HepG2 (cell line): ENCODE data around the gene SLC10A1. TPM values are rescaled to one million over a fixed set of nuclear protein-coding genes. Genes with fewer than 3 reads are reported as not detected.

Source experiments
- AGO2 ChIP-seq: fragments of 200-400 bp; formaldehyde crosslinking; optimal IDR thresholded peaks from 2 replicates; pipeline ENCODE3; 2017; ENCODE audit warnings: mild to moderate bottlenecking, low read depth, low read length, moderate library complexity
- CBX2 ChIP-seq, 2 experiments: fragments of 200-600 bp in 1 of 2; sonication (generic); formaldehyde crosslinking in 1 of 2; IDR thresholded peaks; 2 replicates each; pipeline versions ENCODE4 v1.7.0 to v1.8.1; 2018 to 2022; ENCODE audit warnings: low read depth in 2 of 2, low read length in 1 of 2, mild to moderate bottlenecking in 1 of 2, missing genetic modification reagents in 1 of 2
- FOXJ3 ChIP-seq: sonication (generic); formaldehyde crosslinking; IDR thresholded peaks from 2 replicates; pipeline ENCODE4 v1.4.0; 2020; ENCODE audit warnings: missing genetic modification reagents, mild to moderate bottlenecking, borderline replicate concordance
- HMG20A ChIP-seq: IDR thresholded peaks from 2 replicates; pipeline ENCODE4 v1.6.1; 2016; ENCODE audit warnings: borderline replicate concordance
- HNF1B ChIP-seq: sonication (generic); formaldehyde crosslinking; IDR thresholded peaks from 2 replicates; pipeline ENCODE4 v1.5.1; 2020; ENCODE audit warnings: mild to moderate bottlenecking, moderate library complexity, missing genetic modification reagents
- ISL2 ChIP-seq: sonication (generic); formaldehyde crosslinking; IDR thresholded peaks from 2 replicates; pipeline ENCODE4 v1.5.0; 2020; ENCODE audit warnings: missing genetic modification reagents
- ZBTB33 ChIP-seq: sonication (generic); formaldehyde crosslinking; IDR thresholded peaks from 2 replicates; pipeline ENCODE4 v1.4.0; 2020; ENCODE audit warnings: missing genetic modification reagents
- ZGPAT ChIP-seq: IDR thresholded peaks from 2 replicates; pipeline ENCODE4 v1.6.1; 2016; ENCODE audit warnings: mild to moderate bottlenecking
- ZNF318 ChIP-seq: sonication (generic); formaldehyde crosslinking; IDR thresholded peaks from 2 replicates; pipeline ENCODE4 v1.4.0; 2020; ENCODE audit warnings: mild to moderate bottlenecking, missing genetic modification reagents
- ZNF768 ChIP-seq: sonication (generic); formaldehyde crosslinking; IDR thresholded peaks from 2 replicates; pipeline ENCODE4 v1.4.0; 2020; ENCODE audit warnings: missing genetic modification reagents
- polyA plus RNA-seq, 8 experiments: library from polyadenylated mRNA; depleted of rRNA in 3 of 8; stranded (reverse) in 7 of 8; unstranded in 1 of 8; fragments of >200 nt; fragmentation: Illumina TruSeq in 4 of 8; extraction: Trizol in 4 of 8; gene quantifications; 2 replicates each; pipeline versions ENCODE4 v1.2.1 to v1.2.3, GENCODE V29; 2011 to 2016; ENCODE audit warnings: low read depth in 4 of 8, missing spikeins in 1 of 8, mixed read lengths in 1 of 8; ENCODE audit not compliant: insufficient read depth in 1 of 8
- total RNA-seq, 5 experiments: library from RNA; depleted of rRNA; stranded (reverse); fragments of >200 nt; fragmentation: Illumina TruSeq; extraction: Trizol; gene quantifications; 2 replicates each; pipeline ENCODE4 v1.2.3, GENCODE V29; 2016; ENCODE audit warnings: low read depth in 1 of 5
- TF ChIP-seq, protein P1 (sequence below): sonication (generic); formaldehyde crosslinking; conservative IDR thresholded peaks from 2 replicates; pipeline ENCODE4 v1.4.0; 2020; ENCODE audit warnings: missing genetic modification reagents

SLC10A1 gene
- total and polyA plus RNA-seq, 2 of the 13 experiments (the other 11 are each of a cell fraction or from before 2014, with no cell fraction given): 0.17 TPM; not detected in 1

DNA sequence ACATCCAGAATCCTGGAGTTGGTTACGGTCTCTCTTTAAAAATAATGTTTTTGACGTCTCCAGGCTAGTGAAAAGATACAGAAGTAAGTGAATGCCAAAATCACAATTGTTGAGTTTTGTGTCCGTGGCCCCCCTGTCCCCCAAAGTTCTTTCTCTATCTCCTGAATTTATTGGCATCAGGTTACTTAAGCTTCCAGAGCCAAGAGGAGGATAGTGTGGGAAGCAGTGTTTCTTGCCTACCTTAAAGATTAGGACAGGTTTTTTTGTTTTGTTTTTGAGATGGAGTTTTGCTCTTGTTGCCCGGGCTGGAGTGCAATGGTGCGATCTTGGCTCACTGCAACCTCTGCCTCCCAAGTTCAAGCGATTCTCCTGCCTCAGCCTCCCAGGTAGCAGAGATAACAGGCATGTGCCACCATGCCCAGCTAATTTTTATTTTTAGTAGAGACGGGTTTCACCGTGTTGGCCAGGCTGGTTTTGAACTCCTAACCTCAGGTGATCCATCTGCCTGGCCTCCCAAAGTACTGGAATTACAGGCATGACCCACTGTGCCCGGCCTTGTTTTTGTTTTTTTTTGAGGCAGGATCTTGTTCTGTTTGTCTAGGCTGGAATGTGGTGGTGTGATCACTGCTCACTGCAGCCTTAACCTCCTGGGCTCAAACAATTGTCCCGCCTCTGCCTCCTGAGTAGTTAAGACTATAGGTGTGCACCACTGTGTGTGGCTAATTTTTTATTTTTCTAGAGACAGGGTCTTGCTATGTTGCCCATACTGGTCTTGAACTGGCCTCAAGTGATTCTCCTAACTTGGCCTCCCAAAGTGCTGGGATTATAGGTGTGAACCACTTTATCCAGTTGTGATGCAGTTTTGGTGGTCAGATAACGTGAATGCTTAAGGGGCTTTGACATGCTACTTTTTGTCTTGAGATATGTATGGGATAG lies 24.7 kb downstream of the SLC10A1 start (continued):
- TF ChIP-seq AGO2 (no peak), ZBTB33 (CRISPR knock-in tag) (no peak), CBX2 (IDR thresholded peaks at IDR 0.05; ENCODE audit: low read depth, low read length) (no peak), CBX2 (CRISPR knock-in tag; IDR thresholded peaks at IDR 0.05; ENCODE audit: low read depth) (no peak), ZNF318 (peak; percentile 56; the same call in 1 of the 2 replicates), ZGPAT (no peak), FOXJ3 (CRISPR knock-in tag) (no peak), ISL2 (CRISPR knock-in tag) (no peak), HNF1B (CRISPR knock-in tag) (no peak), ZNF768 (CRISPR knock-in tag) (no peak), HMG20A (CRISPR knock-in tag) (no peak)
- TF ChIP-seq, protein P1, sequence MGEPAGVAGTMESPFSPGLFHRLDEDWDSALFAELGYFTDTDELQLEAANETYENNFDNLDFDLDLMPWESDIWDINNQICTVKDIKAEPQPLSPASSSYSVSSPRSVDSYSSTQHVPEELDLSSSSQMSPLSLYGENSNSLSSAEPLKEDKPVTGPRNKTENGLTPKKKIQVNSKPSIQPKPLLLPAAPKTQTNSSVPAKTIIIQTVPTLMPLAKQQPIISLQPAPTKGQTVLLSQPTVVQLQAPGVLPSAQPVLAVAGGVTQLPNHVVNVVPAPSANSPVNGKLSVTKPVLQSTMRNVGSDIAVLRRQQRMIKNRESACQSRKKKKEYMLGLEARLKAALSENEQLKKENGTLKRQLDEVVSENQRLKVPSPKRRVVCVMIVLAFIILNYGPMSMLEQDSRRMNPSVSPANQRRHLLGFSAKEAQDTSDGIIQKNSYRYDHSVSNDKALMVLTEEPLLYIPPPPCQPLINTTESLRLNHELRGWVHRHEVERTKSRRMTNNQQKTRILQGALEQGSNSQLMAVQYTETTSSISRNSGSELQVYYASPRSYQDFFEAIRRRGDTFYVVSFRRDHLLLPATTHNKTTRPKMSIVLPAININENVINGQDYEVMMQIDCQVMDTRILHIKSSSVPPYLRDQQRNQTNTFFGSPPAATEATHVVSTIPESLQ (CRISPR knock-in tag): no peak
